ENCODE results near the gene SEC14L5.

DNA sequence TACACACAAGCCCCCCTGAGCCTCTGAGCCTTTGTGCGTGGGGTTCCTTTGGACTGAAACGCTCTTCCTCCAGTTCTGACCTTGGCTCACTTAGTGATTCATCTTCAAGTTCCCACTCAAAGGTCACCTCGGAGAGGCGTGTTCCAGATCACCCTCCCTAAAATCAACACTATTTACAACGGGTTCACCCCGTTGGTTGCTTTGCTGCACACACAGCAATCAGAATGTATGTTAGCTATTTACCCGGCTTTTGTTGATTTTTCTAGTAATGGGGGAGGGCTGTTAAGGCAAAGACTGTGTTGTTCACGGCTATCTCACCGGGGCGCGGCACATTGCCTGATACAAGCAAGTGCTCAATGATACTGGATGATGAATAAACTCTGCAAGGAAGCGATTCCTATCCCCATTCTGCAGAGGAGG lies 74.6 kb downstream of the SEC14L5 start:
- no peak for TF ChIP-seq CTCF (IDR thresholded peaks at IDR 0.05)
- TF ChIP-seq EZH2 (IDR thresholded peaks at IDR 0.05): no peak
- no peak for TF ChIP-seq EZH2phosphoT487 (IDR thresholded peaks at IDR 0.05)

Measured in neural progenitor cell (in vitro differentiated cells).